ENCODE results near the gene EBLN1.

- TF ChIP-seq CTCF (IDR thresholded peaks at IDR 0.05; ENCODE audit: poor library complexity, severe bottlenecking) (no peak), POLR2AphosphoS5 (IDR thresholded peaks at IDR 0.05) (no peak), RAD21 (conservative IDR thresholded peaks at IDR 0.05) (no peak), TAF1 (IDR thresholded peaks at IDR 0.05; ENCODE audit: low read depth) (no peak), REST (IDR thresholded peaks at IDR 0.05; ENCODE audit: borderline replicate concordance) (no peak), EZH2 (IDR thresholded peaks at IDR 0.05; ENCODE audit: borderline replicate concordance, insufficient read depth, low read length, poor library complexity, severe bottlenecking) (no peak), EP300 (conservative IDR thresholded peaks at IDR 0.05; ENCODE audit: poor library complexity, severe bottlenecking) (no peak), SMC3 (conservative IDR thresholded peaks at IDR 0.05; ENCODE audit: poor library complexity) (no peak), MXI1 (conservative IDR thresholded peaks at IDR 0.05; ENCODE audit: poor library complexity, severe bottlenecking) (no peak)
Measured at GRCh38 chr10:22185586-22185985, 32.2 kb downstream of the EBLN1 start.
